ENCODE measurements around the gene BCL2L12. TPM values are rescaled to one million over a fixed set of nuclear protein-coding genes. Genes with fewer than 3 reads are reported as not detected.

Gene BCL2L12
- total and polyA plus RNA-seq, 2 donors, result 18.7 to 27.1 TPM

DNA sequence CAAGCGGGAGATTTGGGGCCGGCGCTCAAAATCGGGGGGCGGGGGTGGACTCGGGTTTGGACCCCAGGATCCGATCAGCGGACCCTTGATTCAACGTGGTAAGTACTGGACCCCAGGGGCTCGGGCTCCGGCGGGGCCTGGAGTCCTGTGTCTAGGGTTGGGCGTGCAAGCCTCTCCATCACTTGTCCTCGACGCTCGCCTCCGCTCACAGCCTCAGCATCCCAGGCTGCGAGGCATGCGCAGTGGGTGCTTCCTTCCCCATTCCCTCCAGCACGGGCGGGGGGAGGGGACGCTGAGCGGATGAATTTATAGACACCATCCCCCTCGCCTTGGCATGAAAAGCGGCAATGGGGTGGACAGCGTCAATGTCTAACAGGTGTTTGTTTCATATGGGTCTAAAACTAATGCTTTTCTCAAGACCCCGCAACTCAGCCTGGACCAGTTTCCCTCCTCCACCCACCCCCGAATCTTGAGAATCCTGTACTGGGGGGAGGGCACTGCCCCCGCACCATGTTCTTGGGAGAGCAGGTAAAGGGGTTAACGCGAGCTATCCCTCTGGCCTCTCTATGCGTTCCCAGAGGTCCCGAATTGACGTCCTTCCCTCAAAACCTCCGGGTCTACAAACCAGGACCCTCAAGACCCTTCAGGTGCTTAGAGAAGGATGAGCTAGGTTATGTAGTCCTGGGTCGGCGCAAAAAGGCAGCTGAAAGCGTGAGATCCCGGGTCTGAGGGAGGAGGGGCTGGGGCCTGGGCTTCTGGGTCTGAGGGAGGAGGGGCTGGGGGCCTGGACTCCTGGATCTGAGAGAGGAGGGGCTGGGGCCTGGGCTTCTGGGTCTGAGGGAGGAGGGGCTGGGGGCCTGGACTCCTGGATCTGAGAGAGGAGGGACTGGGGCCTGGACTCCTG, 25.8 kb downstream of the BCL2L12 start:
- H3K36me3 ChIP-seq (ENCODE audit: control insufficient read depth in 2 of 2, insufficient read depth in 2 of 2, low read length in 1 of 2), result peaks cover 7 to 16% of the 10 kb centered on the region in 2 donors
- H3K4me1 ChIP-seq (ENCODE audit: control insufficient read depth in 2 of 2, insufficient read depth in 2 of 2, low read length in 2 of 2), result peaks cover 4 to 15% of the 10 kb centered on the region in 2 donors
- no peak overlapping the region for H3K27ac ChIP-seq (ENCODE audit: low read depth in 1 of 2, low read length in 1 of 2)
- H3K27me3 ChIP-seq (ENCODE audit: control insufficient read depth in 2 of 2, insufficient read depth in 1 of 2, low read length in 1 of 2), result peaks cover 23 to 49% of the 10 kb centered on the region in 2 donors
- peak overlapping the region; percentile 16 to 34 for H3K4me3 ChIP-seq (ENCODE audit: low read length in 2 of 2)
- DNase-seq (ENCODE audit: low read depth in 6 of 9, low spot score in 9 of 9), result peak in 1 of 9 donors; percentile 44
- 19% methylated on average over 39 of the region's 39 CpGs for WGBS
- H3K9me3 ChIP-seq (ENCODE audit: control insufficient read depth in 2 of 2, insufficient read depth in 1 of 2, low read length in 1 of 2), result peaks cover 0 to 20% of the 10 kb centered on the region in 2 donors

DNA sequence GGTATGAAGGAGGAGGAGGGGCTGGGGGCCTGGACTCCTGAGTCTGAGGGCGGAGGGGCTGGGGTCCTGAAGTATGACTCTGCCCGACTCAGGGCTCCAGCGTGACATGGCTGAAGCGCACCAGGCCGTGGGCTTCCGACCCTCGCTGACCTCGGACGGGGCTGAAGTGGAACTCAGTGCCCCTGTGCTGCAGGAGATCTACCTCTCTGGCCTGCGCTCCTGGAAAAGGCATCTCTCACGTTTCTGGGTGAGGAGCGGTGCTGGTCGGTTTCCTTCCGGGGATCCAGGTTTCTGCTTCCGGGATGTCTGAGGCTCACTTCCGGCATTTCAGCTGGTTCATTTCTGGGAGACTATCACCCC, 26.4 kb downstream of the BCL2L12 start:
- 89% methylated on average over 16 of the region's 16 CpGs for WGBS
- no peak for DNase-seq (ENCODE audit: low read depth in 6 of 9, low spot score in 9 of 9)
- Histone ChIP-seq H3K4me1 (ENCODE audit: control insufficient read depth in 2 of 2, insufficient read depth in 2 of 2, low read length in 2 of 2) (peaks cover 4 to 15% of the 10 kb centered on the region in 2 donors), H3K4me3 (ENCODE audit: low read length in 2 of 2) (no peak overlapping the region), H3K9me3 (ENCODE audit: control insufficient read depth in 2 of 2, insufficient read depth in 1 of 2, low read length in 1 of 2) (peaks cover 0 to 20% of the 10 kb centered on the region in 2 donors), H3K27ac (ENCODE audit: low read depth in 1 of 2, low read length in 1 of 2) (no peak overlapping the region), H3K27me3 (ENCODE audit: control insufficient read depth in 2 of 2, insufficient read depth in 1 of 2, low read length in 1 of 2) (peaks cover 23 to 49% of the 10 kb centered on the region in 2 donors), H3K36me3 (ENCODE audit: control insufficient read depth in 2 of 2, insufficient read depth in 2 of 2, low read length in 1 of 2) (peaks cover 3 to 9% of the 10 kb centered on the region in 2 donors)

DNA sequence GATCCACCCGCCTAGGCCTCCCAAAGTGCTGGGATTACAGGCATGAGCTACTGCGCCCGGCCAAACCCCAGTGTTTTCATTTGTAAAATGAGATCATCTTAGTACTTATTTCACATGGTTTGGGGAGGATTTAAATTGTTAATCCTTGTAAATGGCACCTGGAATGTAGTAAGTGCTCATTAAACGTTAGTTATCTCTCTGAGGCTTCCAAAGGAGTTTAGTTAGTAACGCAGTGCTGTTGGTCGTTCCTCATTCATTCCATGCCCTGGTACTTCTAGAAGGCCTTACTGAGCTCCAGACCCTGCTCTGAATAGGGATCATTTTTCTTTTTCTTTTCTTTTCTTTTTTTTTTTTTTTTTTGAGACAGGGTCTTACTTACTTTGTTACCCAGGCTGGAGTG, 30.4 kb downstream of the BCL2L12 start:
- Histone ChIP-seq H3K27ac (ENCODE audit: low read depth in 1 of 2, low read length in 1 of 2) (no peak overlapping the region), H3K9me3 (ENCODE audit: control insufficient read depth in 2 of 2, insufficient read depth in 1 of 2, low read length in 1 of 2) (peaks cover 0 to 6% of the 10 kb centered on the region in 2 donors), H3K27me3 (ENCODE audit: control insufficient read depth in 2 of 2, insufficient read depth in 1 of 2, low read length in 1 of 2) (peaks cover 6 to 33% of the 10 kb centered on the region in 2 donors), H3K4me1 (ENCODE audit: control insufficient read depth in 2 of 2, insufficient read depth in 2 of 2, low read length in 2 of 2) (peaks cover 0 to 7% of the 10 kb centered on the region in 2 donors), H3K4me3 (ENCODE audit: low read length in 2 of 2) (no peak overlapping the region), H3K36me3 (ENCODE audit: control insufficient read depth in 2 of 2, insufficient read depth in 2 of 2, low read length in 1 of 2) (no peaks in the 10 kb centered on the region)
- no peak for DNase-seq (ENCODE audit: low read depth in 6 of 9, low spot score in 9 of 9)
- 89% methylated on average over 6 of the region's 6 CpGs for WGBS

DNA sequence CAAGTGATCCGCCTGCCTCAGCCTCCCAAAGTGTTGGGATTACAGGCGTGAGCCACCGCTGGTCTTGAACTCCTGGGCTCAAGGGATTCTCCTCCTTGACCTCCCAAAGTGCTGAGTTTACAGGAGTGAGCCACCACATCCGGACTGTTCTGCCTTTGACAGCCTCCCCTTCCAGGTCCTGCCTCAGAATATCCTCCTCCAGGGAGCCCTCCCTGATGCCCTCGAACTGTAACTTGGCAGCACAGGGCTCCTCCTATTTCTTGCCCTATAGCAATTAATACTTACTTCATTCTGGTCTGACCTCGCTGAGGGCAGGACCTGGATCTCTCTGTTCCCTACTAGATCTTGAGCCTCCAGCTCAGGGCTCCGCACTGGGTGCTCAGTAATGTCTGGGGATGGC, 31.1 kb downstream of the BCL2L12 start:
- Histone ChIP-seq H3K27me3 (ENCODE audit: control insufficient read depth in 2 of 2, insufficient read depth in 1 of 2, low read length in 1 of 2) (peaks cover 6 to 30% of the 10 kb centered on the region in 2 donors), H3K36me3 (ENCODE audit: control insufficient read depth in 2 of 2, insufficient read depth in 2 of 2, low read length in 1 of 2) (no peaks in the 10 kb centered on the region), H3K4me3 (ENCODE audit: low read length in 2 of 2) (no peak overlapping the region), H3K27ac (ENCODE audit: low read depth in 1 of 2, low read length in 1 of 2) (no peak overlapping the region), H3K9me3 (ENCODE audit: control insufficient read depth in 2 of 2, insufficient read depth in 1 of 2, low read length in 1 of 2) (no peaks in the 10 kb centered on the region), H3K4me1 (ENCODE audit: control insufficient read depth in 2 of 2, insufficient read depth in 2 of 2, low read length in 2 of 2) (no peaks in the 10 kb centered on the region)
- no peak for DNase-seq (ENCODE audit: low read depth in 6 of 9, low spot score in 9 of 9)
- WGBS, result 97% methylated on average over 7 of the region's 7 CpGs

DNA sequence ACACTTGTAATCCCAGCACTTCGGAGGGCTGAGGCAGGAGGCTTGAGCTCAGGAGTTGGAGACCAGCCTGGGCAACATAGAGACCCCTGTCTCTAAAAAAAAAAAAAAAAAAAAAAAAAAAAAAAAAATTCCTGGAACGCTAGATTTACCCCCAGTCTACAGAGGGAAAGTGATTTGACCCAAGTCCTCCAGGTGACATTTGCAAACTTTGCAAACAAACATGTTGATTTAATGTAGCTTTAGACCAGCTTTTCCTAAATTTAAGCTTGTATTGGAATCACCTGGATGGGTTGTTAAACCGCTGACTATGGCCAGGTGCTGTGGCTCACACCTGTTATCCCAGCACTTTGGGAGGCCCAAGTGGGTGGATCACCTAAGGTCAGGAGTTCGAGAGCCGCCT, 33.6 kb downstream of the BCL2L12 start:
- WGBS, result 94% methylated on average over 5 of the region's 5 CpGs
- no peak overlapping the region for H3K27ac ChIP-seq (ENCODE audit: low read depth in 1 of 2, low read length in 1 of 2)
- H3K36me3 ChIP-seq (ENCODE audit: control insufficient read depth in 2 of 2, insufficient read depth in 2 of 2, low read length in 1 of 2), result no peaks in the 10 kb centered on the region
- H3K27me3 ChIP-seq (ENCODE audit: control insufficient read depth in 2 of 2, insufficient read depth in 1 of 2, low read length in 1 of 2), result peaks cover 4 to 15% of the 10 kb centered on the region in 2 donors
- H3K4me1 ChIP-seq (ENCODE audit: control insufficient read depth in 2 of 2, insufficient read depth in 2 of 2, low read length in 2 of 2), result no peaks in the 10 kb centered on the region
- no peak overlapping the region for H3K4me3 ChIP-seq (ENCODE audit: low read length in 2 of 2)
- no peaks in the 10 kb centered on the region for H3K9me3 ChIP-seq (ENCODE audit: control insufficient read depth in 2 of 2, insufficient read depth in 1 of 2, low read length in 1 of 2)
- no peak for DNase-seq (ENCODE audit: low read depth in 6 of 9, low spot score in 9 of 9)

DNA sequence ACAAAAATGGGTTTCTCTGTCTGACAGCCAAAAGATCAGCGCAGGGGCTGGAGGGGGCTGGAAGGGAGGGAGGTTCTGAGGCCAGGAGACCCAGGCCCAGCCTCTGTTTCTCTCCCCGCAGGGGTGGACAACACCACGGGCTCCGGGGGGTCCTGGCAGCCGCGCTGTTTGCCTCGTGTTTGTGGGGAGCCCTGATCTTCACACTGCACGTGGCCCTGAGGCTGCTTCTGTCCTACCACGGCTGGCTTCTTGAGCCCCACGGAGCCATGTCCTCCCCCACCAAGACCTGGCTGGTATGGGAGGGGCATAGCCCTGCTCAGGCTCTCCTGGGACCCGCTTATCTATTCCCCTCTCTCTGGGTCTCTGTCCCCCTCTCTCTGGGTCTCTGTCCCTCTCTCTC, 34.8 kb downstream of the BCL2L12 start:
- H3K36me3 ChIP-seq (ENCODE audit: control insufficient read depth in 2 of 2, insufficient read depth in 2 of 2, low read length in 1 of 2), result no peaks in the 10 kb centered on the region
- no peak overlapping the region for H3K4me3 ChIP-seq (ENCODE audit: low read length in 2 of 2)
- no peaks in the 10 kb centered on the region for H3K4me1 ChIP-seq (ENCODE audit: control insufficient read depth in 2 of 2, insufficient read depth in 2 of 2, low read length in 2 of 2)
- H3K9me3 ChIP-seq (ENCODE audit: control insufficient read depth in 2 of 2, insufficient read depth in 1 of 2, low read length in 1 of 2), result no peaks in the 10 kb centered on the region
- H3K27me3 ChIP-seq (ENCODE audit: control insufficient read depth in 2 of 2, insufficient read depth in 1 of 2, low read length in 1 of 2), result peaks cover 4 to 15% of the 10 kb centered on the region in 2 donors
- H3K27ac ChIP-seq (ENCODE audit: low read depth in 1 of 2, low read length in 1 of 2), result no peak overlapping the region
- WGBS, result 73% methylated on average over 11 of the region's 11 CpGs
- DNase-seq (ENCODE audit: low read depth in 6 of 9, low spot score in 9 of 9), result no peak

DNA sequence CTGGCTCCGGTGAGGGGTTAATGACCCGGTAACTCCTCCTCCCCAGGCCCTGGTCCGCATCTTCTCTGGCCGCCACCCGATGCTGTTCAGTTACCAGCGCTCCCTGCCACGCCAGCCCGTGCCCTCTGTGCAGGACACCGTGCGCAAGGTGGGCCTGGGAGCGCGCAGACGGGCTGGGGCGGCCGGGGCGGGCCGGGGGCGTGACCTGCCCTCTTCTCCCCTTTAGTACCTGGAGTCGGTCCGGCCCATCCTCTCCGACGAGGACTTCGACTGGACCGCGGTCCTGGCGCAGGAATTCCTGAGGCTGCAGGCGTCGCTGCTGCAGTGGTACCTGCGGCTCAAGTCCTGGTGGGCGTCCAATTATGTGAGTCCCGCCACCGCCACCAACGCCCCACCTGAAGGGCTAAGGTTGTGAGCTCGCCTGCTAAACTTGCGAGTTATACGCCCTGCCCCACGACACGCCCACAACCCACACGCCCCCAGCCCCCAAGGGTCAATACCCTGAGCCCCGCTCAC, 35.6 kb downstream of the BCL2L12 start:
- H3K9me3 ChIP-seq (ENCODE audit: control insufficient read depth in 2 of 2, insufficient read depth in 1 of 2, low read length in 1 of 2), result no peaks in the 10 kb centered on the region
- no peak overlapping the region for H3K4me3 ChIP-seq (ENCODE audit: low read length in 2 of 2)
- no peak overlapping the region for H3K27ac ChIP-seq (ENCODE audit: low read depth in 1 of 2, low read length in 1 of 2)
- H3K27me3 ChIP-seq (ENCODE audit: control insufficient read depth in 2 of 2, insufficient read depth in 1 of 2, low read length in 1 of 2), result peaks cover 4 to 15% of the 10 kb centered on the region in 2 donors
- no peaks in the 10 kb centered on the region for H3K36me3 ChIP-seq (ENCODE audit: control insufficient read depth in 2 of 2, insufficient read depth in 2 of 2, low read length in 1 of 2)
- DNase-seq (ENCODE audit: low read depth in 6 of 9, low spot score in 9 of 9), result no peak
- WGBS, result 48% methylated on average over 40 of the region's 40 CpGs
- H3K4me1 ChIP-seq (ENCODE audit: control insufficient read depth in 2 of 2, insufficient read depth in 2 of 2, low read length in 2 of 2), result no peaks in the 10 kb centered on the region

DNA sequence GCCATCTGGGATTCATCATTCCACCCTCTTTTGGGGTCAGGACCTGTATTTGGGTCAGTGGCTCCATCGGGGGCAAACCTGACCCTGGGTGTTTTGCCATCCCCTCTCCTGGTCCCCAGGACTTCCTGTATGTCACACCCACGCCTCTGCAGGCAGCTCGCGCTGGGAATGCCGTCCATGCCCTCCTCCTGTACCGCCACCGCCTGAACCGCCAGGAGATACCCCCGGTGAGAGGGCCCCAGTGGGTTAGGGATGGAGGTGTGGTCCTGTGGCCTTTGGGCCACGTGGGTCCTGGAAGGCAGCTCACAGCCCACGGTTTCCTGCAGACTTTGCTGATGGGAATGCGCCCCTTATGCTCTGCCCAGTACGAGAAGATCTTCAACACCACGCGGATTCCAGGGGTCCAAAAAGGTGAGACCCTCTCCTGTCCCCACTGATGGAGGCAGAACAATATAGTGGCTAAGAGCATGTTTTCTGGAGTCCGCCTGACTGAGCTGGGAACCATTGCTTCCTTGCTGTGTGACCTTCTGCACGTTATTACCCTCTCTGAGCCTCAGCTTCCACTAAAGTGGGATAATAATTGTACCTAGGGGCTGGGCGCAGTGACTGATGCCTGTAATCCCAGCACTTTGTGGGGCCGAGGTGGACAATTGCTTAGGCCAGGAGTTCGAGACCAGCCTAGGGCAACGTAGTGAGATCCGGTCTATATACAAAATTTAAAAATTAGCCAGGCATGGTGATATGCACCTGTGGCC, 39.3 kb downstream of the BCL2L12 start:
- Histone ChIP-seq H3K4me1 (ENCODE audit: control insufficient read depth in 2 of 2, insufficient read depth in 2 of 2, low read length in 2 of 2) (no peaks in the 10 kb centered on the region), H3K4me3 (ENCODE audit: low read length in 2 of 2) (no peak overlapping the region), H3K36me3 (ENCODE audit: control insufficient read depth in 2 of 2, insufficient read depth in 2 of 2, low read length in 1 of 2) (no peaks in the 10 kb centered on the region), H3K27ac (ENCODE audit: low read depth in 1 of 2, low read length in 1 of 2) (no peak overlapping the region), H3K9me3 (ENCODE audit: control insufficient read depth in 2 of 2, insufficient read depth in 1 of 2, low read length in 1 of 2) (no peaks in the 10 kb centered on the region), H3K27me3 (ENCODE audit: control insufficient read depth in 2 of 2, insufficient read depth in 1 of 2, low read length in 1 of 2) (peaks cover 4 to 15% of the 10 kb centered on the region in 2 donors)
- 91% methylated on average over 22 of the region's 22 CpGs for WGBS
- no peak for DNase-seq (ENCODE audit: low read depth in 6 of 9, low spot score in 9 of 9)

DNA sequence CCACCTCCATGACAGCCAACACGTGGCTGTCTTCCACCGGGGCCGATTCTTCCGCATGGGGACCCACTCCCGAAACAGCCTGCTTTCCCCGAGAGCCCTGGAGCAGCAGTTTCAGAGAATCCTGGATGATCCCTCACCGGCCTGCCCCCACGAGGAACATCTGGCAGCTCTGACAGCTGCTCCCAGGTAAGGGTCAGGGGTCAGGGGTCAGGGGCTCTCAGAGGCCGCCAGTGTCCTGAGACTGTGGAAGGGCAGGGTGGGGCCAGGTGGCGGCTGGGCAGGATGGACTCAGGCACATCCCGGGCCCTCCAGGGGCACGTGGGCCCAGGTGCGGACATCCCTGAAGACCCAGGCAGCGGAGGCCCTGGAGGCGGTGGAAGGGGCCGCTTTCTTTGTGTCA, 40.2 kb downstream of the BCL2L12 start:
- H3K27ac ChIP-seq (ENCODE audit: low read depth in 1 of 2, low read length in 1 of 2), result no peak overlapping the region
- H3K4me1 ChIP-seq (ENCODE audit: control insufficient read depth in 2 of 2, insufficient read depth in 2 of 2, low read length in 2 of 2), result no peaks in the 10 kb centered on the region
- WGBS, result 96% methylated on average over 16 of the region's 16 CpGs
- H3K4me3 ChIP-seq (ENCODE audit: low read length in 2 of 2), result no peak overlapping the region
- H3K36me3 ChIP-seq (ENCODE audit: control insufficient read depth in 2 of 2, insufficient read depth in 2 of 2, low read length in 1 of 2), result no peaks in the 10 kb centered on the region
- DNase-seq (ENCODE audit: low read depth in 6 of 9, low spot score in 9 of 9), result no peak
- no peaks in the 10 kb centered on the region for H3K9me3 ChIP-seq (ENCODE audit: control insufficient read depth in 2 of 2, insufficient read depth in 1 of 2, low read length in 1 of 2)
- H3K27me3 ChIP-seq (ENCODE audit: control insufficient read depth in 2 of 2, insufficient read depth in 1 of 2, low read length in 1 of 2), result peaks cover 4 to 7% of the 10 kb centered on the region in 2 donors

All from thymus (tissue), 11 donors.